ENCODE measurements around the gene B3GNT7.
"Not testable (repeated sequence)": the region's sequence is repeated elsewhere in the genome, so short reads cannot be mapped to it uniquely, and the experiment has no call there.

Gene B3GNT7

GRCh38 chr2:231395188-231396057 is at the start of gene B3GNT7:
Gene B3GNT7 (plus strand): TSS chr2:231395710. CDS start chr2:231395804, 94 bp downstream.
- DNase-seq = no peak

DNA sequence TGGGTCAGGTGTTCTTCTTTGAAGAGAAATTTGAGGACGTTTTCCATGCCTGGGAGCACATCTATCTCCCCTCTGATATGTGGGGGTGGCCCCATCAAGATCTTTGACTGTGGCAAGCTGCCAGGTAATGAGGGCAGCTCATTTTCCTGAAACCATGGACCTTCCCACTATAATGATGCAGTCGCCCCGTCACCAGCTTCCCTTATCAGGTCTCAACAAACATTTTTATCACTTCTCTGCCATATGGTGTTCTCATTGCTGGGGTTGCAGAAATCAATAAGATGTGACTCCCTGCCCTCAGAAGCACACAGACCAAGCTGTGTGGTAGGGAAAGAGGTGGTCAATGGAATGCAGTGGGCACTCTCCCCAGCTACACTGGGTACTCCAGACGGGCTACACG is 48.4 kb upstream of the B3GNT7 start:
- no peak for DNase-seq

DNA sequence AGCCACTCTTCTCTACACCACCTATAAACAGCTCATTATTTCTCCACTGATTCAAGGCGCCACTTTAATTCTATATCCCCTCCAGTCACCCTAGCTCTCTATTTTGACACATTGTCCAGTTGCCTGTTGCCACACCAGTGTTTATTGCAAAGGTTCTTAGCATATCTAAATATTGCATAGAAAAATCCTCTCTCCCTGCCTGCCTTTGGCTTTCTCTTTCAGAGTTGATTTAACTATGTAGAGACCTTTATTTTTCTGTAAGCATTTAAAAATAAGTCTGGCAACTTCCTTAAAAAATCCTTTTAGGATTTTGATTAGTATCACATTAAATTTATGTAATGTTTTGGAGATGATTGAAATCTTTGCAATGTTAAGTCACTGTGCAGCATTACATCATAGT is 47.9 kb upstream of the B3GNT7 start:
- DNase-seq = no peak

DNA sequence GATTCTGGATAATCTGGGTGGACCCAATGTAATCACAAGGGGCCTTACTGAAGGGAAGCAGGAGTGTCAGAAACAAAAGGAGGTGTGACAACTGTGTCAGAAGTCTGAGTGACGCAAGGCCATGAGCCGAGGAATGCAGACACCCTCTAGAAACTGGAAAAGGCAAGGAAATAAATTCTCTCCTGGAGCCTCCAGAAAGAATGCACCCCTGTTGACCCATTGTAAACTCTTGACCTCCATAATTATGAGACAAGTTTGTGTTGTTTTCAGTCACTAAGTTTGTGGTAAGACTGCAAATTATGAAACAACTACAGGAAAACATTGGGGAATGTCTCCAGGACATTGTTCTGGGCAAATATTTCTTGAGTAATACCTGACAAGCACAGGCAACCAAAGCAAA is 47.3 kb upstream of the B3GNT7 start:
- no peak for DNase-seq

DNA sequence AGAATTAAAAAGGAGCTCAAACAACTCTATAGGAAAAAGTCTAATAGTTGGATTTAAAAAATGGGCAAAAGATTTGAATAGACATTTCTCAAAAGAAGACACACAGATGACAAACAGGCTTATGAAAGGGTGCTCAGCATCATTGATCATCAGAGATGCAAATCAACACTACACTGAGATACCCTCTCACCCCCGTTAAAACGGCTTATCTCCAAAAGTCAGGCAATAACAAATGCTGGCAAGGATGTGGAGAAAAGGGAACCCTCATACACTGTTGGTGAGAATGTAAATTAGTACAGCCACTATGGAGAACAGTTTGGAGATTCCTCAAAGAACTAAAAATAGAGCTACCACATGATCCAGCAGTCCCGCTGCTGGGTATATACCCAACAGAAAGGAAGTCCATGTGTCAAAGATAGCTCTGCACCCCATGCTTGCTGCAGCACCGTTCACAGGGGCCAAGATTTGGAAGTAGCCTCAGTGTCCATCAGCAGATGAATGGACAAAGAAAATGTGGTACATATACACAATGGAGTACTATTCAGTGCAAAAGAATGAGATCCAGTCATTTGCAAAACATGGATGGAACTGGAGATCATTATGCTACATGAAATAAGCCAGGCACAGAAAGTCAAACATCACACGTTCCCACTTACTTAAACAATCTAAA is 46.7 kb upstream of the B3GNT7 start:
- DNase-seq = no peak

DNA sequence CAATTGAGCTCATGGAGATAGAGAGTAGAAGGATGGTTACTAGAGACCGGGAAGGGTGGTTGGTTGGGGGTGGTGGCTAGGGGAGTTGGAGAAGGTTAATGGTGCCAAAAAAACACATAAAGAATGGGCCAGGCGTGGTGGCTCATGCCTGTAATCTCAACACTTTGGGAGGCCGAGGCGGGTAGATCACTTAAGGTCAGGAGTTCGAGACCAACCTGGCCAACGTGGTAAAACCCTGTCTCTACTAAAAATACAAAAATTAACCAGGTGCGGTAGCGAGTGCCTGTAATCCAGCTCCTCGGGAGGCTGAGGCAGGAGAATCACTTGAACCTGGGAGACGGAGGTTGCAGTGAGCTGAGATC is 46.2 kb upstream of the B3GNT7 start:
- DNase-seq = not testable (repeated sequence)

DNA sequence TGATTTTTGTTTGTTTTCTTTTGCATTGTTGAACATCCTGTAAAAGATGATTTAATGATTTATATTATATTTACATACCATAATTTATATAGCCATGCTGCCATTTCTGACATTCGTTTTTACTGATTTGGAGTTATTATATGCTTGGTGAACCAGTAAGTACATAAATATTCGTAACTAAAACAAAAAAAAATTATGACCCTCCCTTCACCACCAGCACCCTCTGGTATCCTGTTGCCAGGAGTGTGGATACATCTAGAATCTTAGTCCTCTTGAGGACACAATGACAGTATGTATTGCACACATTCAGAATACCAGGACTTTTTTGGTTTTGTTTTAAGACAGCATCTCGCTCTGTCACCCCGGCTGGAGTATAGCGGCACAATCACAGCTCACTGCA is 43.9 kb upstream of the B3GNT7 start:
- no peak for DNase-seq

GRCh38 chr2:231353469-231353868 is 42.0 kb upstream of the B3GNT7 start:
- DNase-seq = no peak

DNA sequence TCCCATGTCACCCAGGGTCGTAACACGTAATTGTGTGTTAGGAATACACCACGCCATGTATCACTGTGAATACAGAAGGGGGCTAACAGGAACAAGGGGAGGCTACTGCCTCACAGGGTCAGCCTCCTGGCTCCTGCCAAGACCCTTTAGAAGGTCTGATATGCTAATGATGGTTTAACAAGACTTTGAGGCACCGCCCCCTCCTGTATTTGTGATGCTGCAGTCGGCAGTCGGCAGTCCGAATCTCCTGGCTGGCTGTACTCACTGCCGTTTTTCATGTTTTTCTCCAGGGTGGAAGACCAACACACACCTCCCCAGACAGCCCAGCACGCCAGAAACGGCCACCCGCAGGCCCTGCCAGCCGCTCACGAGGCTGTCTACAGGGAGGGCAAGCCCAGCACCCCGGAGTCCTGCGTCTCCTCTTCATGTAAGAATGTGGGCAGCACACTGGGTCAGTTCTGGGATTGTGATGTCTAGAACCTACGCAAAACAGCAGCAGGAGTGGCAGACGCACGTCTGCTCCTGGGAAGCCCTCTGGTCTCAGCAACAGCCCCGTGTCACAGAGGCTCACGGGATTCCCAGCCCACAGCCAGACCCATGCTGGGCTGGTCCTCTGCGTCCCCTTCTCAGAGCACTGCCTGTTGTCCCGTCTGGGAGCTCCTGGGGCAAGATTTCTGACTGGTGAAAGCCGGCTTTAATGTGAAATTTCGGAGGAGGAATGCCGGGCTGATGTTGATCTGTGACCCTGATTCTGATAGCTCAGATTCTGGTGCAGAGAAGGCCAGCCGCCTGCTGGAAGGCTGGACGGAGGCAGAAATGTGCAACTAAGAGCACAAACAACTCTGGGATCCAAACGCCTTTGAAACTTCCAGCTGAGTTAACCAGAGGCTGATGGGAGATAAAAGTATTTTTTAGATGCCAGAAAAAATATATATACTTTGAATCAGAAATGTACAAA is 39.7 kb upstream of the B3GNT7 start:
- DNase-seq = no peak

- no peak for DNase-seq
Observed at GRCh38 chr2:231356466-231356844, 39.1 kb upstream of the B3GNT7 start.

GRCh38 chr2:231357048-231357447 is 38.5 kb upstream of the B3GNT7 start:
- no peak for DNase-seq

- no peak for DNase-seq
Observed at GRCh38 chr2:231357931-231358330, 37.6 kb upstream of the B3GNT7 start.

GRCh38 chr2:231359441-231359840 is 36.1 kb upstream of the B3GNT7 start:
- DNase-seq = no peak

DNA sequence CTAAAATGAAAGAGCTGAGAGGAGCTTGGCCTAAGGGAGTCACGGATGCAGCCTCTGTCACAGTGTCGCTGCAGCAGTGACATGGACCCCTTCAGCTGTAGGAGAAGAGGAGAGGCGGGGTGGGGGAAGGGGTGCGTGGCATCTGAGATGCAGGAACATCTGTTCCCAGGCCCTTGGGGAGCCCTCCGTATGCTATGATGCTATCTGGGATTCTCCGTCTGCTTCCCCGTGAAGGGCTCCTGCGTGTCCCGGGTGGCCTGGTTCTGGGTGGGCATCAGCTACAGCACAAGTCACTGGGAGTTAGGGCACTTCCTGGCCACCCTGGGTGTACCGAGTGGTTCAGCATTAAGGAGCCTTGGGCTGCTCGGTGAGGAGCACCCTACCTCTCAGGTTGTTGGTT is 35.6 kb upstream of the B3GNT7 start:
- DNase-seq = no peak

DNA sequence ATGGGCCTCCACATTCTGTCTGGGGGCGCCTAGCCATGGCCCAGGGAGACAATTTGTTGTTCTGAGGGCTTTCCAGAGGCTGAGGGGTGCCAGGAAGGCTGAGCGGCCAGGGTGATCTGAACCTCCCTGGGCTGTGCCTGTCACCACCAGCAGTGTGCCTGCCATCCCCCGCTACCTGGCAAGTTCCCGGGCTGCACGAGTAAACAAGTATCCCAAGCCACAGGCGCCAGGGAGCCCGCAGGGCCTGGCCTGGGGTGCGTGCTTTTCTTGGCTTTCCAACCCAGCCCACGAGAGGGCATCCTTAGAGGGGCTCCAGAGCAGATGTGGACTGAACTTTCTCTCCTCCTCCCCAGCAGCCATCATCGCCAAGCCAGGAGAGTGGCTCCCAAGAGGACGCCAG is 35.1 kb upstream of the B3GNT7 start:
- DNase-seq = no peak

- DNase-seq = no peak
Observed at GRCh38 chr2:231360881-231361371, 34.6 kb upstream of the B3GNT7 start.

GRCh38 chr2:231361701-231362554 is 33.6 kb upstream of the B3GNT7 start:
- DNase-seq = no peak

DNA sequence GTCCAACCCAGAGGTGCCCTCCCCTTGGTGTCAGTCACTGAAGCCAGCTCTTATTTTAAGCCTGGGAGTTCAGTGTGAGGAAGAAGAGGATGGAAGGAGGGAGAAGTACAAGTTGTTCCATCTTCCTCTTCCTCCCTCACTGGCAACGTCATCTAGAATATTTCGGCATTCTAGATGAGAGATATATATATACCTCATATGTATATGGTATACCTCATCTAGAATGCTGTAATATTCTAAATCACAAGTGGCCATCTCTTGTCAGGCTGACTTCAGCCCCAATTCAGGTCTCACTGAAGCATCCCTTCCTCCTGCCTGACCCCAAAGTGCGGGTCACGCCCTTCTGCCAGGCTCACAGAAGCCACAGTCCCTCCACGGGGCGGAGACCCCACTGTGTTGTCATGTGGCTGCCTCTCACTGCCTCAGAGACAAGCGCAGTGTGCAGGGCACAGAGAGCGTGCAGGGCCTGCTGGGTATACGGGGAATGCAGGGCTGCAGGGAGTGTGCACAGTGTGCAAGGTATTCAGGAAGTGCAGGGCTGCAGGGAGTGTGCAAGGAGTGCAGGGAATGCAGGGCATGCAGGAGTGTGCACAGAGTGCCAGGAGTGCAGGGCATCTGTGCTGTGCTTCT is 32.8 kb upstream of the B3GNT7 start:
- DNase-seq = no peak

DNA sequence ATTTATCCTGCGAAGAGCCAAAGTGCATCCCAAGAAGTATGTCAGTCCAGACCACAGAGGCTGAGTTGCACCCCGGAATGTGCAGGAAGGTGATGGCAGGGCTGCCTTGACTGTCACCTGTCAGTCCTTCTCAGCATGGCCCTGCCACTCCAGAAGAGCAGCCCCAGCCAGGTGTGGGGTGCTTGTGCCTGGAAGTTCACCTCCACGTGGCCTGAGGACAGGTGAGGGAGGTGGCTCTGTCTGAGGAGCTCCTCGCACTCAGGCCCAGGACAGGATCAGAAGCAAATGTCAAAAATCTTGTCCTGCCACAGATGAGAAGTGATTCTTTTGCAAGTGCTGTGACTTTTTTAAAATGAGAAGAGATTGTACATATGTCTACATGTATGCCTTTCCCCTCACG is 31.4 kb upstream of the B3GNT7 start:
- no peak for DNase-seq

DNA sequence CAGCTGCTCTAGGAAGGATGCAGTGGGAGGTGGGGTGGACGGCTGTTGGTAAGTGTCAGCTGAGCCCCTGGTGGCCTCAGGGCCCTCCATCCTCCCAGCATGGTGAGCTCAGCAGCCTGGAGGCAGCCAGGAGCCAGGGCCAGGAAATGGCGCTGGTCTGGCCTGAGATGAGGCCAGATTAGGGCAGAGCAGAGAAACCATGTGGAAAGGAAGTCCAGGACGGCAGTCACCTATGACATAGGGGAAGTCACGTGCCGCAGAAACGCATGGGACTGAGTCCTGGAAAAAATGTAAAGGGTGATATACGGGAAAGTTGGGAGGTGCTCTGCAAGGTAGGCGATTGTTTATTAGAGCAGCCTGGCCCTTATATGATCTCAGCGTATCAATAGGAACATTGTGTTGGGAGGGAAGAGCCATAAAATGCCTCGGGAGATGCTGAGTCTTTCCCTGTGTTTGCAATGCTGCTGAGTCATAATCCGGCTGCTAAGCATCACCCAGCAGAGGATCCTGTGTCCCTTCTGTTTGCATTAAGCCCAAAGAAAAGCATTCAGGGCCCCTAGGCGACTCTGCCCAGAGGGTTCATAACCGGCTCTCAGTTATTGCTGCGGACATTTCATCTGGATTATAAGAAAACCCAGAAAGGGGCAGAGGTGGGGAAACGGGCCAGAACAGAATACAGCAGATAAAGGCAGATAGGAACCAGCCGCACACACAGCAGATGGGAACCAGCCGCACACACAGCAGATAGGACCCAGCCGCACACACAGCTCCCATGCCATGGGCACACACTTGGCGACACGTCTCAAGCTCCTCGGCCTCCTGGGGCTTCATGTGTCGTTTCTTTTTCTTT is 30.3 kb upstream of the B3GNT7 start:
- DNase-seq = no peak

DNA sequence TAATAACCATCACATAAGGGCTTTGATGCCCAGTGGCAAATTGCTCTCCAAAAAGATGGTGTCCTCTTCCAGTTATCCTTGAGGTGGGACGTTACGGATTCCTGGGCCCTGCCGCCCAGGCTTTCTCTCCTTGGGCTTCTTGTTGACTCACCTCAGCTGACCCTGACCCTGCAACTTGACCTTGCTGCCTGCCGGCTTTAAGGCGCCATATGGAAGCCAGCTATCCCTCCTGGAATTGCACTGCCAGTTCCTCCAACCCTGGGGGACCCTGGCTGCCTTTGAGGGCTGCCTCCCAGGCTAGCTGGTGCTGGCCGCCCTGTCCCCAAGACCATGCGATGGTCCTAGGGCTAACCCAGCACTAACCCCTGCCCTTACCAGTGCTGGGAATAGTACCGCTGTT is 28.3 kb upstream of the B3GNT7 start:
- no peak for DNase-seq
